ENCODE measurements around the gene RREB1.
"Not testable (repeated sequence)": the region's sequence is repeated elsewhere in the genome, so short reads cannot be mapped to it uniquely, and the experiment has no call there.

The RREB1 gene

DNA sequence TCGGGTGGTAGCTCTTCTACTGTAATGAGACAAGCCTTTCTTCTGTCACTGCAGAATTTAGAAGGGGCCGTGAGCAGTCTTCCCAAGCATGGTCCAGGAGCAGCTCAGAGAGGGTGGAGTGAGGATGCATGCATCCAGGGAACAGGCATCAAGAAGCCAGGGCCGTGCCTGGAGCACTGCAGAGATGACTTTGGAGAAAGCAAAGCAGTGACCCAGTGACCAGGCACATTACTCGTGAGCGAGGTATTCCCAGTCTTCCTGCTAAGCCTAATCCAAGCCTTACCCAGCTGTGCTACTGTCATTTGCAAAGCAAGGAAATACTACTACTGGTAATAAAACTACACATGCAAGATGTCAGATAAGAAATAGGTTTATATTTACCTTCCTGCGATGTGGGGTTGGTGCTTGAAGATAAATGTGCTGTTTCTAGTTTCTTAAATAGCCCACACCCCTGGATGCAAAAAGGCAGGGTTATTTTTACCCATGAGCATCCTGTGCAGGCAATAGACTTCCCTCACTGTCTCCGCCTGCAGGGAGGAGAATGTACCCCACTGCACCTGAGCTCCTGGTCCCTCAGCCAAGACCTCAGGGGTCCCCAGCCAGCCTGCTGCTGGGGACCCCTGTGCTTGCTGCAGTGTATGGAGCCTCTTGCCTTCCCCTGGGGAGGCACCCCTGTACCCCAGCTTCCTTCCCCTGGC is 142.3 kb downstream of the RREB1 start:
- no peak for DNase-seq

DNA sequence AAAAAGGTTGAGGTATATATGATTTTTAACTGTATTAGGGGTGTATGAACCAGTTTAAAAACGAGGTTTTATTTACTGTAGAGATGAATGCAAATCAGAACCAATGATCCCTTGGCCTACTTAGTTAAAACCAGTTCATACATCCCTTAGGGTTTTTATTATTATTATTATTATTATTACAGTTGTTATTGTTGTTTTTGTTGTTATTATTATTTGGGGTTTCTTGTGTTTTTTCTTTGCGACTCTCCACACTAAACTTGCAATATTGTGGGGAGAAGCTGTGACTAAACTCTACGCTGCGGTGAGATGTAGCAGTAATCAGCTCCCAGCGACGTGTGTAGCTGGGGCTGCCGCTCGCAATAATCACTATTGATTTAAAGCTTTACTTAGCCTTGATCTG is 143.1 kb downstream of the RREB1 start:
- no peak for DNase-seq

DNA sequence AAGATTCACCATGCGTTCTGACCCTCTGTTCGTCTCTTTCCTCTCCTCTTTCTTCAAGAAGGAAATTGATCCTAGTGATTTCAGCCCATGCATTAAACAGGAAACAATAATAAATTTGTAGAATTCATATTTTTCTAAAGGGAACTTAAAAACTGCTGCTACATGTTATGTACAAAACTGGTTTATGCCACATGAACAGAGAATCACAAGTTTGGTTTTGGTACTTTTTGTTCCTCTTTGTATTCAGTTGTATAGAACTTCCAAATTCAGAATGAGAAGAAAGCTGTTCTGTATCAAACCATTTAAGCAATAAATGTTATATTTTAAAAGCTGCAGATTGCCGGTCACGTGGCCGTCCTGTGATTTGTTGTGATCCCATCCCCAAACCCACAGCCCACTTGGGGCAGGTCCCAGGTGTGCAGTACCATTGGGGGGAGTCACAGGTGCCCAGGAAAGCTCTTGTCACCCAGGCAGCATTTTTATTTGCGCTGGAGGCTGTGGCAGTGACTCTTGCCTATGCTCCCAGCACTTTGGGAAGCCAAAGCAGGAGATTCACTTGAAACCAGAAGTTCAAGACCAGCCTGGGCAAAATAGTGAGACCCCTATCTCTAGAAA is 144.0 kb downstream of the RREB1 start:
- DNase-seq = no peak

DNA sequence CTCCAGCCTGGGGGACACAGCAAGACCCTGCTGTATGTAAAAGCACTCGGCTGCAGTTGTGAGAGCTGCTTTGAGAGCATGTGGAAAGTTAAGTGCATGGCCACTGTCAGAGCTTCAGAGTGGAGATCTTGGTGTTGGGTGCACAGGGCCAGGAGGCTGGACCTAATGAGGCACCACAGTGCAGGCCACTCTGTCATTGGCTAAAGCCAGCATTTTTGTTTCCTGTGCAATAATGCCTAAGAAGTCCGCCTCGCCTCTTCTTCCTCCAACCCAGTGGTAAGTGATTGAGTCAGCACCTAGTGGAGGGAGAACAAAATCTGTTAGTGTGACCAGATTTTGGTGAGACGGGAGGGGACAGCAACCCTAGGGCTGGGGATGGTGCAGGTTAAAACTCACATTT is 144.6 kb downstream of the RREB1 start:
- DNase-seq = no peak

DNA sequence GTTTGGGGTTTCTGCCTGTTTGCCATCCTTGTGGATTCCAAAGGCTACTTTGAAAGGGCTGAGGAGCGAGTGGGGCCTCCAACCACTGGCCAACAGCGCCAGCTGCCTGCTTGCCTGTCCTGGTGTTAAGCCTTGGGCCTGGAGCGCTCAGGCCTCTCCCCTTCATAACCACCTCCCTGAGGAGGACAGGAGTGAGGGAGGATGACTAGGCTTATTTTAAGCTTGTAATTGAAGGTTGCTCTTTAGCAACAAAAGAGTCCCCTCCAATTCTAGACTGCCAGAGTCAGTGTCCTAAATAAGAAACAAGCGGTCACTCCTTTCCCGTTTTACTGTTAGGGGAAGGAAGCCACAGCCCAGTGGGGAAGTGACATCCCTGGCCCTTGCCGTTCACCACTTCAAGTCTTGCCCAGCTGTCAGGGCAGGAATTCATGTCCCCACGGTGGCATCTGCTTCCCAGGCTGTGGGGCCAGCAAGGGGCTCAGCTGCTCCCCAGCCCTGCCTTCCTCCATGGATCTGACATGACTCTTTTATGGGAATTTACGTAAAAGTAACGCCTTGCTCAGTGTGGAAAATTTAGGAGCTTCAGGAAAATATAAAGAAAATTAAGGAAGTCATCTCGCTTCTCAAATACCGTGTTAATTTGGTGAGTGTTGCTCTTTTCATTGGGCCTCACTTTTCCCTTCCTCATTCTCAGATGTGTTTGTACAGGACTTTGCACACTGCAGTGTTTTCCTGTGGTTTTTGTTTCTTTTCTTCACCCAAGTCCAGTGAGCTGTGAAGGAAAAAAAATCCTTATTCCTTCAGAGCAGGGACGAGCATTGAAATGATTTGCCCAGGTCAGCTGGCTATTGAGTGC is 147.4 kb downstream of the RREB1 start:
- no peak for DNase-seq

DNA sequence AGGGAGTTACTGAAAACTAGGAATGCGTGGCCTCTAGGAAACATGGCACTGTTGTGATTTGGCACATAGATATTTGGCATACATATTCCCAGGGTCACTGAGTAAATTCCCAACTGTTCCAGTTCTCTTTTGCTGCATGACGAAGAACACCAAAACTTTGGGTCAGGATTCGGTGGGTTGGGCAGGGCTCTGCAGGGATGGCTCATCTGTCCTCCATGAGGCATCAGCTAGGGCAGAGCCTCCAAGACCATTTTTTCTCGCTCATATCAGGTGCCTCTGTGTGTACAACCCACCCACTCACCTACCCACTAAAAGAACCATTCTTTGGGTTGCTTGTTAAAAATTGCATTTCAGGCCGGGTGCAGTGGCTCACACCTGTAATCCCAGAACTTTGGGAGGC is 148.2 kb downstream of the RREB1 start:
- DNase-seq = no peak

DNA sequence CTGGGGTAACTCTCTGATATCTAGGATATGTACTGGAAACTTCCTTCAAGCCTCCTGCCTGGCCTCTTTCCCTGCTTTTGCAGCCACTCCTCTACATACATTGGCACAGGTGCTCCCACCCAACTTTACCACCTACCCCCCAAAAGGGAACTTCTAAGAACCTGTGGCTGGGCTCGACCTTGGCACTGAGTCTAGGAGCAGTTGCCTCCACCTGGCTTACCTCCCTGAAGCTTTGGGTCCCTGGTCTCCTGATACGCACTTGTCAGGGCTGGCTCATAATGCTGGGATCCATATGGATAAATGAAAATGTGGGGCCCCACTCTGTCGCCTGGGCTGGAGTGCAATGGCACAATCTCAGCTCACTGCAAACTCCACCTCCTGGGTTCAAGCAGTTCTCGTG is 149.0 kb downstream of the RREB1 start:
- DNase-seq = no peak

DNA sequence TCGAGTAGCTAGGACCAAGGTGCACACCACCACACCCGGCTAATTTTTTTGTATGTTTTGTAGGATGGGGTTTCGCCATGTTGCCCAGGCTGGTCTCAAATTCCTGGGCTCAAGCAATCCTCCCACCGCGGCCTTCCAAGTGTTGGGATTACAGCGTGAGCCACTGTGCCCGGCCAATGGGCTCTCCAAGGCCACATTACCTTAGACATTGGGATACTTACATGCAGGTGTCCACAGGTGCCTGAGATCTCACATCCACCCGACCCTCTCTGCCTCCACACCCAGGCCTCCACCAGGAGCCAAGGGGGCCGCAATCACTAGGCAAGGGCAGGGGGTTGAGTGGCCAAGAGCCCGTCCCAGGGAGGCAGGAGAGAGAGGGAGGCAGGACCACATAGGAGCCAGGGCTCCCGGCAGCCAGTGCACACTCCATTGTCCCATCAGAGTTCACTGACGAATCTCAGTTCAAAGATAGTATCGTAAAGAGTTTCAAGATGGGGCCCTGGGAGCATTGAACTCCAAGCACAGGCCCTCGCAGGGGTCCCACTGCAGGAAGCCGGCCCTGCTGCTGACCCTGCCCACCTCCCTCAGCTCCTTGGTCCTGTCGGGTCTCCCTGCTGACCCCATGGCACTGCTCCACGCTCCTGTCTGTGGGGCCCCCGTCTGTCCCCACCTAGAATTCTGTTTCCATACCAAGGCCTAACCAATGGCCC is 149.9 kb downstream of the RREB1 start:
- no peak for DNase-seq

DNA sequence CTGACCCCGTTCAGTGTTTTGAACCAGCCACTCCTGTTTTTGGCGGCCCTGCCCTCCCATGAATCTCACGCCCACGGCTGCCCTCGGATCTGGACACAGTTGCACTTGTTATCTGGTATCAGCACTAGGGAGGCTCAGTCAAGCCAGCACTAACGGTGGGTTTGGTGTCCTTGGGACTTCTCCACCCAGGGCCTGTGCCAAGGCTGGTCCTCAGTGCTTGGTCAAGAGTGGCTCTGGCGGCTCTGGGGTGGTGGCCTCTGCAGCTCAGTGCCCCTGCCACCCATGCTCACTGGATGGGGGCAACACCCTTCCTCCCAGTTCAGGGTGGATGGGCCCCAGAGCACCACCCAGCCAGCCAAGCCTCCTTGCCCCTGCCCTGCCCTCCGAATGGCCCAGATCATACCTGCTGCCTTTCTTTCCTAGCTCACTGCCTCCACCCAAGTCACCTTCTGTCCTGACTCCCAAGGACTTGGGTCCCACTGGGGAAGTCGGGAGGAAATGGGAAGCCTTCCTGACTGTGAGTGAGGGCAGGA is 150.5 kb downstream of the RREB1 start:
- no peak for DNase-seq

DNA sequence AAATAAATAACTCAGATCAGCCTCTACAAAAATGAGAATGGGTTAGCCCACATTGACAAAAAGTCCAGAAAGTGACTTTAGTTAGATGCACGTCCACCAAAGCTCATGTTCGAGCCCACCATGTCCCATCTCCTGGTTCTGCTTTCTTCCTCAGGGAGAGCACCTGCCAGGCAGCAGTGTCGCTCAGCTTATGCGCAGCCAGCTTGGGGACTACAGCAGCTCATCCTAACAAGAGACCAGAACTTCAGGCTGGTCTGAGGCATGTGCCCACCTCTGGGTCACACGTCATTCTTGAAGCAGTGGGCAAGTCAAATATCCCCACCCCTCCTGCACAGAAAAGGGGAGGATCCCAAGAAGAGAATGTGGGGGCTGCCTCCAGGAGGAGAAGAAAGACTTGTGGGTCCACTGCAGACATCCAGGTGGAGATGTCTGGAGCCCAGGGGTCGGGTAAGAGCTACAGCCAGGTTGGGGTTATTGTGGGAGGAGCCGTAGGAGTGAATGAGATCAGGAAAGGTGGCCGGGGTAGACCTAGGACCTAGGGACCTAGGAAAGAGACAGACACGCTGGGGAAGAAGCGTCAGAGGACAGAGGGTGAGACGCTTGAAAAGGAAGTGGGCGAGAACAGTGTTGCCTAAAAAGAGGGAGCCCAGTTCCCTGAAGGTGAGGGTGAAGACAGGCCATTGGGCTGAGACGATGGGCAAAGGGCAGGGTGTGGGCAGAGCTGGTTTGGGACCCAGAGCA is 152.7 kb downstream of the RREB1 start:
- no peak for DNase-seq

DNA sequence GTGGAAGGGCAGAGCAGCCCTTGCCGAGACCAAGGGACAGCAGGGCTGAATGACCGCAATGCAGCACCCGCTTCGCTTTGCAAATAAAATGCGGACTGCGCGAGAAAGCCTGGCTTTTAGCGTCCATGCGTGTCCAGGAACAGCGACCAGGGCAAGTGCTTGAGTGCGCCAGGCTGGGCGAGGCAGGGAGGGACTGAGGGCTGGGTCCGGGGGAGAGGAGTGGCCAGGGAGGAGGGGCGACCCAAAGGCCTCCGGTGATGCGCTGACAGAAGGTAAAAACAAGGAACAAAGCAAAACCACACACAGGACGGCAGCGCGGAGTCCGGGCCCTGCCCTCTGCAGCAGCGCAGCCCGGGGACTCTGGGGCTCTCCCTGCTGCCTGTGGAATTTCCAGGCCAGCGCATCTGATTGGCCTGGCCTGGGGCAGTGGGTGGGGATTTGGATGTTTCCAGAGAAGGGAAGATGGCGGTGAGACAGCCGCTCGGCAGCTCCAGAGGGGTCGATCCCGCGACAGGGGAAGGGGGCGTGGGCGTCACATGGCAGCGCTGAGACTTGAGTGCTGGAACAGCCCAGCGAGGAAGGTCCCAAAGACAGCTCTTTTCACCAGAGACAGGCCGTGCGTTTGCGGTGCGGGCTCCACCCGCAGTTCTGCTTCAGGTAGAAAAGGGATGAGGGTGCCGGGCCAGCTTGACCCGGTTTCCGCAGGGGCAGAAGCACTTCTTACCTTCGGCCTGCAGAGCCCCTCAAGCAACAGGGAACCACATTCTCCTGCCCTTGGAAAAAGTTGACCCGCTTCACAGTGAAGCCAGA is 153.5 kb downstream of the RREB1 start:
- DNase-seq = peak; percentile 46

DNA sequence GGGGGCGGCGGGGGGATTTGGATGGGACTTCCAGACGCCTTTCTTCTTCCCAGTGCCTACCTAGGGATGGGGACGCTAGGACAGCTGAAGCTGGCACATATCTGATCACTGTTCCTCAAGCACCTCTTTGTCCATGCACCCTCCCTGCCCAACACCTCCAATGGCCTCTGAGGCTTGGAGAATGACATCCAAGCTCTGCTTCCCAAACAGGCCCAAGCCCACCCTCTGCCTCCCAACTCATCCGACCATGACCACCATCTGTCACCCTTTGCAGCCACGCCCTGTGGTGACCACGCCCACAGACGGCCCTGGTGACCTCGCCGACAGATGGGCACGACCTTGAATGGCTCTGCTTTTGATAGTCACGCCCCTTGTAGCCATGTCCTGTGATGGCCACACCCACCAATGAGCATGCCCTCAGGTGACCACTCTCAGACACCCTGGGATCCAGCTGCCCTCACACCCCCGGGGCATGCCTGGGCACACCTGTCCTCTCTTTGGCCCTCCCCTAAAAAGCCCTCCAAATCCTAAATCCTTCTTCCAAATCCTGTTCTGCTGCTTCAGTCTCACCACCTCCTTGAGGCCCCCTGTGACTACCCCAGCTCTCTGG is 154.2 kb downstream of the RREB1 start:
- DNase-seq = no peak

DNA sequence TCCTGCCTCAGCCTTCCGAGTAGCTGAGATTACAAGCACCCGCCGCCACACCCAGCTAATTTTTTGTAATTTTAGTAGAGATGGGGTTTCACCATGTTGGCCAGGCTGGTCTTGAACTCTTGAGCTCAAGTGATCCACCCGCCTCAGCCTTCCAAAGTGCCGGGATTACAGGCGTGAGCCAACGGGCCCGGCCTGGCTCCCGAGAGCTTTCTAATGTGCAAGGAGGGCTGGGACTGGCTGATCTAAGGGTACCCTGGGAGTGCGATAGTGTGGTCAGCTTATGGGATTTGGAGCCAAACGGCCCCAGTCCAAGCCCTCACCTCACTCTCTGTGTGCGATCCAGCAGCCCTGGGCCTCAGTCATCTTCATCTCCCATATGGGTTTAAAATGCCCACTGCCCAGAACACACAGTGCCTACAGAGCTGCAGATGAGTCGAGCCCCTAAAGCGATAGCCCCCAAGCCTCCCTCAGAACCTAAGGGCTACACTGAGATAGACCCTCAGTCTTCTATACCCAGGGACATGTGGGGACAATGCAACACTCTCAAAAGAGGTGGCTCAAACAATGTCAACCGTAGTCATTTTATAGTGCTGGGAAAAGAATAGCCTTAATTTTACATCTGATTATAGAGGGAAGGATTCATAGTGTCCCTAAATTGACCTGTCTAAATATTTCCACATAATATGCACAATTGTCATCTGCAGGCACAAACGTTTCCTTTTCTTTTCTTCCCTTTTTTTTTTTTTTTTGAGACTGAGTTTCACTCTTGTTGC is 155.2 kb downstream of the RREB1 start:
- DNase-seq = no peak

DNA sequence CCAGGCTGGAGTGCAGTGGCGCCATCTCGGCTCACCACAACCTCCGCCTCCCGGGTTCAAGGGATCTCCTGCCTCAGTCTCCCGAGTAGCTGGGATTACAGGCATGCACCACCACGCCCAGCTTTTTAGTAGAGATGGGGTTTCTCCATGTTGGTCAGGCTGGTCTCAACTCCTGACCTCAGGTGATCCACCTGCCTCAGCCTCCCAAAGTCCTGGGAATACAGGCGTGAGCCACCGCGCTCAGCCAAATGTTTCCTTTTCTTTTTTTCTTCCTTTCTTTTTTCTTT is 155.7 kb downstream of the RREB1 start:
- not testable (repeated sequence) for DNase-seq

DNA sequence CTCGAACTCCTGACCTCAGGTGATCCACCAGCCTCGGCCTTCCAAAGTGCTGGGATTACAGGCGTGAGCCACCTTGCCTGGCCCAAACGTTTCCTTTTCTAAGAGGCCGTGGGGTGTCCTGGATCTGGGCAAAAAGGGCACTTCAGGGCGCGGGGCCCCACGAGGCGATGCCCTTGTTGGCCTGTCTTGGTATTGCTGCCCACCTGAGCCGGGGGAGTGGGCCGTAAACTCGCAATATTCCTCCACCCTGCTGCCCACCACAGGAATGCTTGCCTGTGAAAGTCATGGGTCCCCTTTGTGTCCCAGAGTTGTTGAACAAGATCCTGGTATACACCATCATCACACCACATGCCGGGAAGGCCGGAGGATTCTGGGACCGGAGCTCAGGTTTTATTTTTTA is 156.3 kb downstream of the RREB1 start:
- no peak for DNase-seq

DNA sequence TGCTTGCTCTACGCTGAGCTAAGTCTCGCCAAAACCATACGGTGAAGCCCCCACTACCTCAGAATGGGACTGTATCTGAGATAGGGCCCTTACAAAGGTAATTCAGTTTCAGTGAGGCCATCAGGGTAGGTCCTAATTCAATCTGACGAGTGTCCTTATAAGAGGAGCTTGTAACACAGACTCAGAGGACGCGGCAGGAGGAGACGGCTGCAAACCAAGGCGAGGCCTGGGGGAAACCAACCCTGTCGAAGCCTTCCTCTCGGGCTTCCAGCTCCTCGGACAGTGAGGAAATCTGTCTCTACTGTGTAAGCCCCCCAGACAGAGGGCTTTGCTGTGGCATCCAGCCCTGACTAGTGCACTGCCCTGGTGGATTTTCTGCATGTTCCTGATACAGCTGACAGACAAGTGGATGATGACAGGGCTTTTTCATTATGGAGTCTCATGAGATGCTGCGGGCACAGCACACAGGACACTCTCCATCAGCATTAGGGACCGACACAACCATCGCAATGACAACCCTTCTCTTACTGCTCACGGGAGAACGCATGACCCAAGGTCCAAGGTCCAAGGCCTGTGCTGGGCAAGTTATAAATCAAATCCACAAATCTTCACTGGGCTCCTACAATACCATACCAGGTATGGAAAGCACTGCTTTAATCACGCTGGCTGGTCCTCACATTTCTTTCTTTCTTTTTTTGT is 157.1 kb downstream of the RREB1 start:
- no peak for DNase-seq

DNA sequence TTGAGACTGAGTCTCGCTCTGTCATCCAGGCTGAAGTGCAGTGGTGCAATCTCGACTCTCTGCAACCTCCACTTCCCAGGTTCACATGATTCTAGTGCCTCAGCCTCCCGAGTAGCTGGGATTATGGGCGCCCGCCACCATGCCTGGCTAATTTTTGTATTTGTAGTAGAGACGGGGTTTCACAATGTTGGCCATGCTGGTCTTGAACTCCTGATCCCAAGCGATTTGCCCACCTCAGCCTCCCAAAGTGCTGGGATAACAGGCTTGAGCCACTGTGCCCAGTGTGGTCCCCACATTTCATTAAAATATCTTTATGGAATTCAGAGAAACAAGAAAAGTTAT is 157.6 kb downstream of the RREB1 start:
- not testable (repeated sequence) for DNase-seq

DNA sequence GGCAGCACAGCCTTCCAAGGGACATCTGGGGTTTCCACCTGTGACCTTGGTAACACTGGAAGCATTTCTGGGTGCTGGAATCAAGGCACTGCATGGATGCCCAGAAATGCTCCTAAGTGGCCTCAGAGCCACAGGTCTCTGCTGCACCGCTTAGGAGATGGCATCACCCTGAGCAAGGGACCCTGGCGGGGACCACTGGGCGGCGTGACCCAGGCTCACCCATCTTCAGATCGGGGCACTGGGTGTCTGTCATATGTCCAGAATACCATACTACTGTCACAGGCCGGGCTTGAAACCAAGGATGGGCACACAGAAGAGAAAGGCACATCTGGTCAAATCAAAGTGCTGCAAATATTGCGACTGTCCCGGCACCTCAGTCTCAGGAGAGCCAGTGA is 159.3 kb downstream of the RREB1 start:
- no peak for DNase-seq

DNA sequence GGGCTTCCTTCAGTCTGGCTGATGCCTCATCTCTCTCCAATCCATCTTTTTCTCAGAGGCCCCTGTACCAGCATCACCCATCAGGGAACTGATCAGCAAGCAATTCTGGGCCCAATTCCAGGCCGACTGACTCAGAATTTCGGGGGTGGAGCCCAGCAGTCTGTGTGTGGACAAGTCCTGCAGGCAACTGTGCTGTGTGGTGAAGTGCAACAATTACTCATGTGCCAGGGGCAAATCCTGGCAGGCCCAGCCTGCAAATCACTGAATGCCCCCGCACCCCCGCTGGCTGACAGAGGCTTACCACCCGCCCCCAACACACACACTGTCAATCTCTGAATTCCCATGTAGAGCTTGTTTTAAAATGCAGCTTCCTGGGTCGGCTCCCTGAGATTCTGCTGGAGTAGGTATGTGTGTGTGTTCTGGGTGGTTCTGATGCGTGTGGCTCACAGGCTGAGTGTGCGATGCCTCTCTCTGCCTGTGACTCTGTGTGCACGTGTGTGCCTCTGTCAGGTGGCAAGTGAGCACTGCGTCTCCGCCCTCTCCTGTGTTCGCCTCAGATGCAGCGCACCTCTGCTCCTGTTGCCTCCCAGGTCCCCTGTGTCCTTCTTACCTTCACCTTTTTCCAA is 159.8 kb downstream of the RREB1 start:
- DNase-seq = no peak
